T-cell (primary cell): ENCODE data around the gene ABCA13. TPM values are rescaled to one million over a fixed set of nuclear protein-coding genes. Genes with fewer than 3 reads are reported as not detected.

Experiments
- ATAC-seq, 4 experiments: fragments of 200-7000 bp in 3 of 4; fragments of 150-1000 bp in 1 of 4; cut with Tn5 transposase; replicated peaks in 1 of 4; 1 replicate in 3 of 4; 2 replicates in 1 of 4; pipeline ENCODE4 v1.10.0; 2021; ENCODE audit warnings: moderate library complexity in 3 of 4, mild to moderate bottlenecking in 2 of 4, moderate number of reproducible peaks in 1 of 4
- CTCF ChIA-PET, 2 donors: fragments of 300-600 bp; sonication (Branson Sonifier 250); formaldehyde crosslinking; loops; one replicate each; lab custom pipeline; 2022; ENCODE audit warnings: antibody characterized with exemption in 2 of 2; lab: Charles Lee
- POLR2A ChIA-PET, 2 donors: fragments of 300-600 bp; sonication (Branson Sonifier 250); formaldehyde crosslinking; loops; one replicate each; lab custom pipeline; 2022; ENCODE audit warnings: antibody characterized with exemption in 2 of 2; lab: Charles Lee
- DNase-seq, 35 experiments: peaks; one replicate each; pipeline versions ENCODE4 v3.0.0 to v3.0.0-alpha.2; 2013 to 2023
- H3K27ac ChIP-seq: one replicate; pipeline ENCODE4 v1.5.1; 2013; ENCODE audit warnings: low read length
- H3K27me3 ChIP-seq, 2 experiments: replicated peaks in 1 of 2; 1 replicate in 1 of 2; 2 replicates in 1 of 2; pipeline versions ENCODE4 v1.6.1 to v1.7.0; 2013; ENCODE audit warnings: low read length in 1 of 2, mixed read lengths in 1 of 2; ENCODE audit not compliant: control insufficient read depth in 2 of 2, insufficient read depth in 2 of 2; ENCODE audit errors: extremely low read depth in 1 of 2
- H3K36me3 ChIP-seq, 2 donors: 1 replicate in 1 of 2; 2 replicates in 1 of 2; pipeline versions ENCODE4 v1.6.1 to v1.7.0; 2013; ENCODE audit warnings: low read length in 1 of 2; ENCODE audit not compliant: control insufficient read depth in 2 of 2, insufficient read depth in 1 of 2; ENCODE audit errors: extremely low read depth in 1 of 2
- H3K4me1 ChIP-seq, 2 experiments: 1 replicate in 1 of 2; 2 replicates in 1 of 2; pipeline versions ENCODE4 v1.6.1 to v1.7.0; 2013; ENCODE audit warnings: low read length in 2 of 2, mixed read lengths in 1 of 2; ENCODE audit not compliant: insufficient read depth in 2 of 2, control insufficient read depth in 1 of 2; ENCODE audit errors: extremely low read depth in 1 of 2
- H3K4me3 ChIP-seq, 2 donors: 1 replicate in 1 of 2; 2 replicates in 1 of 2; pipeline versions ENCODE4 v1.5.1 to v1.7.0; 2013; ENCODE audit warnings: mild to moderate bottlenecking in 2 of 2, low read length in 1 of 2, moderate library complexity in 1 of 2; ENCODE audit not compliant: control insufficient read depth in 1 of 2; ENCODE audit errors: extremely low read depth in 1 of 2
- H3K9me3 ChIP-seq: 2 replicates; pipeline ENCODE4 v1.7.0; 2013
- H3K27ac Mint-ChIP-seq, 2 donors: one replicate each; pipeline ENCODE4 v1.8.0; 2020 to 2021; ENCODE audit warnings: mild to moderate bottlenecking in 2 of 2, mixed read lengths in 2 of 2
- H3K27me3 Mint-ChIP-seq, 2 donors: one replicate each; pipeline ENCODE4 v1.8.0; 2021 to 2022; ENCODE audit warnings: mixed read lengths in 2 of 2
- H3K36me3 Mint-ChIP-seq: one replicate; pipeline ENCODE4 v1.8.0; 2021; ENCODE audit warnings: mixed read lengths
- H3K4me1 Mint-ChIP-seq, 3 donors: one replicate each; pipeline ENCODE4 v1.8.0; 2020 to 2022; ENCODE audit warnings: mixed read lengths in 3 of 3, mild to moderate bottlenecking in 1 of 3
- H3K4me3 Mint-ChIP-seq, 3 donors: one replicate each; pipeline ENCODE4 v1.8.0; 2020 to 2022; ENCODE audit warnings: mild to moderate bottlenecking in 3 of 3, mixed read lengths in 3 of 3, moderate library complexity in 3 of 3
- H3K9me3 Mint-ChIP-seq, 3 donors: one replicate each; pipeline ENCODE4 v1.8.0; 2020 to 2022; ENCODE audit warnings: mixed read lengths in 3 of 3
- WGBS: methylation state at CpG from one replicate; pipeline ENCODE4 v1.1.5; 2013; ENCODE audit warnings: missing lambda C conversion rate; ENCODE audit not compliant: insufficient coverage; 5-methylcytosine and 5-hydroxymethylcytosine counted together
- total RNA-seq, 35 experiments: library from RNA in 6 of 35; stranded (reverse) in 6 of 35; fragments of 120-200 nt in 1 of 35; gene quantifications; one replicate each; pipeline versions ENCODE4 v1.2.1 to v1.2.4 and lab custom pipeline; 2013 to 2026

ABCA13 gene
- total RNA-seq, 5 donors from 2014 or later (not counting 1 experiment from before 2014, with no cell fraction given) = 0.22 TPM; not detected in 4

GRCh38 chr7:48255046-48255445 is 83.8 kb downstream of the ABCA13 start:
- WGBS = no CpG with 5 or more reads among the region's 1 CpG
- ATAC-seq = no peak
- CTCF ChIA-PET = interaction anchor here in 1 of 2 donors (0.6 kb wide), 2 partner anchors 27 to 60 kb away, joined by 3 read pairs; no protein-coding TSS in a partner anchor

GRCh38 chr7:48259463-48260280 is 88.4 kb downstream of the ABCA13 start:
- Mint-ChIP-seq H3K27me3 (peaks cover 0 to 2% of the 10 kb centered on the region in 2 donors), H3K4me1 (no peaks in the 10 kb centered on the region), H3K4me3 (no peak overlapping the region), H3K36me3 (no peaks in the 10 kb centered on the region), H3K9me3 (no peaks in the 10 kb centered on the region), H3K27ac (no peak overlapping the region)
- no peak overlapping the region for H3K4me3 ChIP-seq
- H3K36me3 ChIP-seq = no peaks in the 10 kb centered on the region
- ATAC-seq (no peak), DNase-seq (no peak)
- ChIA-PET POLR2A (no interaction called here), CTCF (no interaction called here)
- no peak overlapping the region for H3K27ac ChIP-seq
- H3K9me3 ChIP-seq = no peaks in the 10 kb centered on the region
- H3K27me3 ChIP-seq = no peaks in the 10 kb centered on the region
- WGBS = no CpG with 5 or more reads among the region's 4 CpGs
- H3K4me1 ChIP-seq = no peaks in the 10 kb centered on the region

More at GRCh38 chr7:48255046-48255445, 83.8 kb downstream of the ABCA13 start:
- Histone ChIP-seq H3K36me3 (no peaks in the 10 kb centered on the region), H3K9me3 (no peaks in the 10 kb centered on the region), H3K27ac (no peak overlapping the region), H3K4me1 (no peaks in the 10 kb centered on the region), H3K4me3 (no peak overlapping the region), H3K27me3 (no peaks in the 10 kb centered on the region)
- POLR2A ChIA-PET = interaction anchor here in 1 of 2 donors (0.6 kb wide), 1 partner anchor 79 kb away, joined by 4 read pairs; no protein-coding TSS in a partner anchor
- Mint-ChIP-seq H3K9me3 (no peaks in the 10 kb centered on the region), H3K4me1 (no peaks in the 10 kb centered on the region), H3K27ac (no peak overlapping the region), H3K4me3 (no peak overlapping the region), H3K27me3 (no peaks in the 10 kb centered on the region), H3K36me3 (no peaks in the 10 kb centered on the region)
- DNase-seq = no peak

- Mint-ChIP-seq H3K27me3 (peaks cover 0 to 2% of the 10 kb centered on the region in 2 donors), H3K4me3 (no peak overlapping the region), H3K27ac (no peak overlapping the region), H3K9me3 (no peaks in the 10 kb centered on the region), H3K4me1 (no peaks in the 10 kb centered on the region), H3K36me3 (no peaks in the 10 kb centered on the region)
- no peak for DNase-seq
- no peak overlapping the region for H3K4me3 ChIP-seq
- CTCF ChIA-PET = no interaction called here
- no CpG with 5 or more reads among the region's 2 CpGs for WGBS
- H3K9me3 ChIP-seq = no peaks in the 10 kb centered on the region
- H3K4me1 ChIP-seq = no peaks in the 10 kb centered on the region
- no peak for ATAC-seq
- H3K27ac ChIP-seq = no peak overlapping the region
- POLR2A ChIA-PET = no interaction called here
- no peaks in the 10 kb centered on the region for H3K36me3 ChIP-seq
- no peaks in the 10 kb centered on the region for H3K27me3 ChIP-seq
Observed at GRCh38 chr7:48261696-48262095, 90.4 kb downstream of the ABCA13 start.

- no CpG with 5 or more reads among the region's 1 CpG for WGBS
- H3K27ac ChIP-seq = no peak overlapping the region
- CTCF ChIA-PET = interaction anchor here in 1 of 2 donors (0.6 kb wide), 1 partner anchor 964 kb away, joined by 6 read pairs; no protein-coding TSS in a partner anchor
Observed at GRCh38 chr7:48262606-48263310, 91.5 kb downstream of the ABCA13 start.

GRCh38 chr7:48263311-48263650 is 92.0 kb downstream of the ABCA13 start:
- peaks cover 1 to 3% of the 10 kb centered on the region in 2 donors for H3K27me3 Mint-ChIP-seq

More at GRCh38 chr7:48262606-48263310, 91.5 kb downstream of the ABCA13 start:
- POLR2A ChIA-PET = interaction anchor here in 1 of 2 donors (0.8 kb wide), 1 partner anchor 10 kb away, joined by 3 read pairs; no protein-coding TSS in a partner anchor
- no peaks in the 10 kb centered on the region for H3K9me3 ChIP-seq
- H3K4me1 Mint-ChIP-seq = no peaks in the 10 kb centered on the region
- no peak overlapping the region for H3K27ac Mint-ChIP-seq
- H3K4me1 ChIP-seq = no peaks in the 10 kb centered on the region
- H3K27me3 ChIP-seq = no peaks in the 10 kb centered on the region
- H3K27me3 Mint-ChIP-seq = peaks cover 0 to 2% of the 10 kb centered on the region in 2 donors
- no peaks in the 10 kb centered on the region for H3K36me3 ChIP-seq
- no peaks in the 10 kb centered on the region for H3K36me3 Mint-ChIP-seq
- DNase-seq (no peak), ATAC-seq (no peak)
- no peak overlapping the region for H3K4me3 ChIP-seq
- no peak overlapping the region for H3K4me3 Mint-ChIP-seq
- H3K9me3 Mint-ChIP-seq = no peaks in the 10 kb centered on the region

GRCh38 chr7:48269066-48269465 is 97.8 kb downstream of the ABCA13 start:
- Mint-ChIP-seq H3K4me1 (no peaks in the 10 kb centered on the region), H3K27me3 (peaks cover 6 to 7% of the 10 kb centered on the region in 2 donors), H3K36me3 (no peaks in the 10 kb centered on the region), H3K4me3 (no peak overlapping the region), H3K9me3 (no peaks in the 10 kb centered on the region), H3K27ac (no peak overlapping the region)
- no peaks in the 10 kb centered on the region for H3K4me1 ChIP-seq
- H3K36me3 ChIP-seq = no peaks in the 10 kb centered on the region
- ATAC-seq (no peak), DNase-seq (no peak)
- no peak overlapping the region for H3K4me3 ChIP-seq
- H3K27ac ChIP-seq = no peak overlapping the region
- ChIA-PET POLR2A (no interaction called here), CTCF (no interaction called here)
- no CpG with 5 or more reads among the region's 1 CpG for WGBS
- no peaks in the 10 kb centered on the region for H3K9me3 ChIP-seq
- no peaks in the 10 kb centered on the region for H3K27me3 ChIP-seq

More at GRCh38 chr7:48263311-48263650, 92.0 kb downstream of the ABCA13 start:
- Mint-ChIP-seq H3K4me1 (no peaks in the 10 kb centered on the region), H3K27ac (no peak overlapping the region), H3K36me3 (no peaks in the 10 kb centered on the region), H3K4me3 (no peak overlapping the region), H3K9me3 (no peaks in the 10 kb centered on the region)
- WGBS = no CpG with 5 or more reads among the region's 2 CpGs
- H3K4me1 ChIP-seq = no peaks in the 10 kb centered on the region
- no peaks in the 10 kb centered on the region for H3K9me3 ChIP-seq
- no peak for DNase-seq
- no peak for ATAC-seq
- no peak overlapping the region for H3K4me3 ChIP-seq
- POLR2A ChIA-PET = no interaction called here
- no peaks in the 10 kb centered on the region for H3K36me3 ChIP-seq
- H3K27me3 ChIP-seq = no peaks in the 10 kb centered on the region
- CTCF ChIA-PET = interaction anchor here in 1 of 2 donors (0.6 kb wide), 1 partner anchor 964 kb away, joined by 6 read pairs; no protein-coding TSS in a partner anchor
- no peak overlapping the region for H3K27ac ChIP-seq
